HG03432 (cell line): ENCODE results near the gene PLP2.
"Not testable (repeated sequence)": the region's sequence is repeated elsewhere in the genome, so short reads cannot be mapped to it uniquely, and the experiment has no call there.

Source experiments
- ATAC-seq: cut with Tn5 transposase; IDR thresholded peaks from one replicate; pipeline ENCODE4 v1.9.1; 2021; ENCODE audit warnings: mild to moderate bottlenecking, moderate library complexity; ENCODE audit not compliant: unreplicated experiment

The PLP2 gene

DNA sequence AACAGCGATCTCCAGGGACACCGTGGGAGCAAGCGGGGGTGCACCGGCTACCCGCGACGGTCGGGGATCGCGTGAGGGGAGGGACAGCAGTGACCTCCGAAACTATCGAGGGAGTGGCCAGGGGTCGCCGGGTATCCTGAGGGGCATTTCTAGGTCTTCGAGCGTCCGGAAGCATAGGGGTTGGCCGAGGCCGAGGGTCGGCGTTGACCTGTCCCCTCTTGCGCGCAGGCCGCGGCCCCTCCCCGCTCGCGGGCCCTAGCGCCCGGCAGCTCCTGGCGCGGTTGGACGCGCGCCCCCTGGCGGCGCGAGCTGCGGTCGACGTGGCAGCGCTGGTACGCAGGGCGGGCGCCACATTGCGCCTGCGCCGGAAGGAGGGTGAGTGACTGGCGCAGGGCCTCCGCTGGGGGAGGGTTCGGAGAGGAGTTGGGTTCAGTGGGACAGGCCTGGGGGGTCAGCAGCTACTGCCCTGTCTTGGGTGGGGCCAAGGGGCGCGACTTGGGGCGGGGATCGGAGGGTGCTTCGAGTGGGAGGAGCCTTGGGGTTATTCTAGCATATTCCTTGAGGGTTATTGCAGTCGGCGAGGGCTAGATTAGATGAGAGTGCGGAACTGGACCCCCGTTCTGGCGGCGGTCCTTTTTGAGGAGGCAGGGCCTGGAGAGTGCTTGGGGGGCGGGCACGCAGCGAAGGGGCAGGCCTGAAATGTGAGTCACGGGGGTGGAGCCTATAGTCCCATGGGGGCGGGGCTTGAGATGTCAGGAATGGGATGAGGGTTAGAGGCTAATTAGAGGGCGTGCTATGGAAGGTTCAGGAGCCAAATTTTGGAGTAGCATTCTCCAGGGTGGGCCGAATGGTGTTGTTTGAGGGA lies 7.9 kb upstream of the PLP2 start:
- ATAC-seq, result peak; percentile 64

DNA sequence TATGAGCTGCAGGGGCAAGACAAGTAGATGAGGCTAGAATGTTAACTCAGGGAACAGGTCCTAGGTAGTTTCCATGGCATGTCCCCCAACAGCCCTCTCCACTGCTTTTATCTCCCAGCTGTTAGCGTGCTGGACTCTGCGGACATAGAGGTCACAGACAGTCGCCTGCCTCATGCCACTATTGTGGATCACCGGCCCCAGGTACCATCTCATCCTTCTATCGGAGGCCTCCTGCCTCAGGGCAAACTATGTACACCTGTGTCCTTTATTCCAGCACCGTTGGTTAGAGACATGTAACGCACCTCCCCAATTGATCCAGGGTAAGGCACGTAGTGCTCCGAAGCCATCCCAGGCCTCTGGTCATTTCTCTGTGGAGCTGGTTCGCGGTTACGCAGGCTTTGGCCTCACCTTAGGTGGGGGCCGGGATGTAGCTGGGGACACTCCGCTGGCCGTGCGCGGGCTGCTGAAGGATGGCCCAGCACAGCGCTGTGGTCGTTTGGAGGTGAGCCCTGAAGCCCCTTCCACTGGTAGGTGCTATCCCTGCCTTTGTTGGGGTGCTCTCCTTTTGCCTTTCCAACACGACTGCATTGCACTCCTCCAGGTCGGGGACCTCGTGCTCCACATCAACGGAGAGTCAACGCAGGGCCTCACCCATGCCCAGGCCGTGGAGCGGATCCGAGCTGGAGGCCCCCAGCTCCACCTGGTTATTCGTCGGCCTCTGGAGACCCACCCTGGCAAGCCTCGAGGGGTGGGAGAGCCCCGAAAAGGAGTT lies 6.9 kb upstream of the PLP2 start:
- no peak for ATAC-seq

DNA sequence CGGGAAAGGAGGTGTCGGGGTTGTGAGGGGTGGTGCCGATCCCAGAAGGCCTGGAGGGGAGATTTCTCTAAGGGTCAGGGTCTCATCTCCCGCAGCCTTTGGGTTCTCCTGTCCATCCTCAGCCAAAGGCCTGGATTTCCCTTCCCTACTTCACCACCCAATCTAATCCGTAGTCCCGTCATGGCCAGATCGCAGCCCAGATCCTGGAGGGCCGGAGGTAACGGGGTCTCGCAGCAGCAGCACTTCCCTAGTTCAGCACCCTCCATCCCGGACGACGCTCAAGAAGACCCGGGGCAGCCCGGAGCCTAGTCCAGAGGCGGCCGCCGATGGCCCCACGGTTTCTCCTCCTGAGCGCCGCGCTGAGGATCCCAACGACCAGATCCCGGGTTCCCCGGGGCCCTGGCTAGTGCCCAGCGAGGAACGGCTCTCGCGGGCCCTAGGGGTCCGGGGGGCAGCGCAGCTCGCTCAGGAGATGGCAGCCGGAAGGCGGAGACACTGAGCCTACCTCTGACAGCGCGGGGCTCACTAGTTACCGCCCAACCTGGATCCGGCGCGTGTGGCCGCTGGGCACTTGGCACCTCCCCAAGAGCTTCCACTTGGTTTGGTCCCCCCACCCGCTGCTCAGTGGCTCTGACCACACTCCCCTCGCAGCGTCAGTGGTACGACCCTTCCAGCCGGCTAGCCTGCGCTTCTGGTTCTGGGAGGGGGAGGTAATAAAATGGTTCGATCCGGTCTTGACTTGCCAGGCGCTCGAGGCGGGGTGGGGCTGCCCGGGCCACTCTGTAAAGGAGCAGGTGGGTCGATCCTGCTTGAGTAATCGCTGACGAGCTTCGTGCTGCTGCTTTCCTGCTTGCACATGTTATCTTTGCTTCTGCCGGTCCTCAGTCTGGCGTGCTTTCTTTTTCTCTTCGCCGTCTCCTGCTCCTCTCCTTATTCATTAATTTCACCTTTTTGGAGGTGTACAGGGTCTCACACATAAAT lies 5.5 kb upstream of the PLP2 start:
- ATAC-seq, result peak; percentile 40

DNA sequence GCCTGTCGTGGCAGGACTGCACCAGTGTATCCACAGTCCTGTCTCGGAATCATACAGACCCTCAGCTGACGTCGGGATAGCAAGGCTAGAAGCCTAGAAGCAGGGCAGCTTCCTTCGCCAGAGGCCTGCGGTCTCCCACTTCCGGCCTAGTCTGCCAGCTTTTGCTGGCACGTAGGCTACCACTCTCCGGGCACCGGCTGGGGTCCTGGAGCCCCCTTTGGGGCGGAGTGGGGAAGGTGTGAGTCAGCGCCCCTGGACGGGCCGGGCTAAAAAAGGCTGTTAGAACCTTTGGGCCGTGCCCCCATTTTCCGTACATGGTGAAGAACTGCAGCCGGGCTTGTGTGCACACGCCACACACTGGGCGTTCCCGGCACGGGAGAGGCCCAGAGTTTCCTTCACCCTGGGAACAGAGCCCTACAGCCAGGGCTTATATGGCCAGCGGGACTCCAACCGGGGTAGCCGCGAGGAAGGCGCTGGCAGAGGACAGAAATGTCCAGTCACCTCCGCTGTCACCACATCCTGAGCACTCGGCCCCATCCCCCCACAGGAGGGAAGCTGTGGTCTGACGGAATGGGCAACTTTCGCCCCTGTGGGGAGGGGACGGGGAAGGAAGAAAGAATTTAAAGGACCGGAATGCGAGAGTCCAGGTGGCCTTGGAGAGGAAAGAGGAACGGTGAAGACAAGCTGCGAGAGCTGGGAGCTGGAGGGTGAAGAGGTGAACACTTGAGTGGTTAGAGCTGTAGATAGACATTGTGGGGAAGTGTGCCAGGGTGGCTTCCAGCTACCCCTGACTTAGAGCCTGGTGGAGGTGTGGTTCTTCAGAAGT lies 4.6 kb upstream of the PLP2 start:
- peak; percentile 35 for ATAC-seq

DNA sequence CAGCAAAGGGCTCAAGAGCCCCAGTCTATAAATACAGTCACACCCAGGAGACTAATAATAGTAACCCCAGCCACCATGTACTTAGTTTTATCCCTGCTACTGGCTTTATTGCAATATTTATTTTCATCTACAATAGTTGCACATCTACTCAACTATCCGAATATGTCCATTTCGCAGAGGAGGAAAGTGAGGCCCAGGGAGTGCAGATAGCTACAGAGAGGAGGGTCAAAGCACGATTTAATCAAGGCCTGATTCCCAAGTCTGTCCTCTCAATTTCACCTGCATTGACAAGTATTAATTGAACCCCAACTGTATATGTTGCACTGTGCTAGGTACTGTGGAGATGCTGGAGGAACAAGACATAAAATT lies 4.0 kb upstream of the PLP2 start:
- ATAC-seq, result no peak

DNA sequence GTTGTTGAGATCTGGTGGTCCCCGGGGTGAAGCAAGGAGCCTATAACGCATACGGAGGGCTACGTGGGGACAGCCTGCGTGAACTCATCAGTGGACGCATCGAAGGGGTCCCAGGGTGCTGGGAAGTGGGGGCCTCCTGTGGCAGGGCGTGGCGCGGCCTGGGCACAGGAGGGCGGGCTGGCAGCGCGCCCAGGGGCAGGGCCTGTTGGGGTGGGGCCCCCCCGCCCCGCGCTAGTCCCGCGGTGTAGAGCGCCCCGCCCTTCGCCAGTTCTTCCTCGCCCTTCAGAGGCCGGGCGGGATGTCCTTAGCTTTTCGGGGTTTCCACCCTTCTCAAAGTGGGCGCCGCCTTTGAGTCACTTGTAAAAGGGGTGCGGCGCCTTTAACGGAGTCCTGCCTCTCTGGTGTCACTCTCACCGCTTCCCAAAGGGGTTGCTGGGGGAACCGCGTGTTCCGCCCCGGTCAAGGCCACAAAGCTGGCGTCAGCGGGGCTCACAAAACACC lies 632 bp downstream of the PLP2 start:
- peak; percentile 75 for ATAC-seq

DNA sequence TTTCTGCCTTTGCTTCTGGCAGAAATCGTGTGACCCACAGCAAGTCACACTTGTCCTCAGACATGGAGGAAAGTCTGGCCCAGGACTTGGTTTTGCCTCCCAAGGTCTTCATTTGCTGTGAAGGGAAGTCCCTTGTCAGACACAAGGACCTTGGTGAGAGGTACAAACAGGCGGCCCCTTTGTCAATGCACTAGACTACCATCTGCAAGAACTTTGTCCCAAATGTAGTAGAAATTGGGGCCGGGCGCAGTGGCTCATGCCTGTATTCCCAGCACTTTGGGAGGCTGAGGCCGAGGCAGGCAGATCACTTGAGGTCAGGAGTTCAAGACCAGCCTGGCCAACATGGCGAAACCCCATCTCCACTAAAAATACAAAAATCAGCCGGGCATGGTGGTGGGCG lies 1.8 kb downstream of the PLP2 start:
- not testable (repeated sequence) for ATAC-seq

DNA sequence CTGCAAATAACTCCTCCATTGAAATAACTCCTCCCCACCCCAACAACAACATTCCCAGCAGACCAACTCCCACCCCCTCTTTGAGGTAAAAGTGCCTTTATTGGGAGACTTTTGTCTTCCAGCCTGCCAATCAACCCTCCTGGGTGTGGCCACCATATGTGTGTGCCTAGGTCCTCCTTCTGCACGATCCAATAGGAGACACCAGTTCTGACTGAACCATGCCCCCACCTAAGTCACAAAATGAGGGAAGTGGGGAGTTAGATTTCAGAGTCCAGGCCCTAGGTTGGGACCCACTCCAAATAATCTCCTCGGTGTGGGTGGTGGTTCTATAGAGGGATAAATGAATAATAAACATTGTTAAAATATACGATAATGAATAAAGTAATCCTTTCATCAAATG lies 3.0 kb downstream of the PLP2 start:
- no peak for ATAC-seq

DNA sequence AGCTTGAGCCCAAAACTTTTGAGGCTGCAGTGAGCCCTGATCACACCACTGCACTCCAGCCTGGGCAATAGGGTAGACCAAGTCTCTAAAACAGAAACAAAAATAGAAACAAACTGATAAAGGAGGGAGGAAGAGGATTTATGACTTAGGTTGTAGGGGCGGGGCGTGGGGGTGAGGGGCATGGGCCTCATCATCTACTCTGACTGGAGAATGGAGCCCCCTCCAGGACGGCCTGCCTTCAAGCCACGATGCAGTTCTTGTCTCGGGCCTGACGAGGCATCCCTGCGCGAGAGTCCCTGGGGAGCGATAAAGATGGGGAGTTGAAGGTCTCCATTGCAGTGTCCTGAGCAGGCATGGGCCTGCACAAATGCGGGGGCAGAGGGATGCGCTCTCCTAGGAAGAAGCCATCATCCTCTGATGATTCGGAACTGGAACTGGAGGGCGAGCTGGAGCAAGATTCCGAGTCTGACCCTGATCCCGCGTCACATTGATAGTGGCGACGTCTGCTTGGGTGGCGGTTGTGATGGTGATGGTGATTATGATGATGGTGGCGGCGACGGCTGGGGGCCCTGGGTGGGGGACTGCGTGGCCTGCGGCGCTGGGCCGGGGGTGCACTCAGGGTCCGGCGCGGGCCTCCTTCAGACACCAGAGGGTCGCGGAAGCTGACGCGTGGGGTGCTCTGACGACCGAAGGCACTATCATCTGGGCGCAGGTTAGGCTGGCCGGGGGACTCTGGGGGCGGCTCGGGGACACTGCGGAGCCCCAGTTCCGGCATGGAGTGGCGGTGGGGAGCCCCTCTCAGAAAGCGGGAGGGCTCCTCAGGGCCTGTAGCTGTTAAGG lies 4.0 kb downstream of the PLP2 start:
- ATAC-seq, result no peak

DNA sequence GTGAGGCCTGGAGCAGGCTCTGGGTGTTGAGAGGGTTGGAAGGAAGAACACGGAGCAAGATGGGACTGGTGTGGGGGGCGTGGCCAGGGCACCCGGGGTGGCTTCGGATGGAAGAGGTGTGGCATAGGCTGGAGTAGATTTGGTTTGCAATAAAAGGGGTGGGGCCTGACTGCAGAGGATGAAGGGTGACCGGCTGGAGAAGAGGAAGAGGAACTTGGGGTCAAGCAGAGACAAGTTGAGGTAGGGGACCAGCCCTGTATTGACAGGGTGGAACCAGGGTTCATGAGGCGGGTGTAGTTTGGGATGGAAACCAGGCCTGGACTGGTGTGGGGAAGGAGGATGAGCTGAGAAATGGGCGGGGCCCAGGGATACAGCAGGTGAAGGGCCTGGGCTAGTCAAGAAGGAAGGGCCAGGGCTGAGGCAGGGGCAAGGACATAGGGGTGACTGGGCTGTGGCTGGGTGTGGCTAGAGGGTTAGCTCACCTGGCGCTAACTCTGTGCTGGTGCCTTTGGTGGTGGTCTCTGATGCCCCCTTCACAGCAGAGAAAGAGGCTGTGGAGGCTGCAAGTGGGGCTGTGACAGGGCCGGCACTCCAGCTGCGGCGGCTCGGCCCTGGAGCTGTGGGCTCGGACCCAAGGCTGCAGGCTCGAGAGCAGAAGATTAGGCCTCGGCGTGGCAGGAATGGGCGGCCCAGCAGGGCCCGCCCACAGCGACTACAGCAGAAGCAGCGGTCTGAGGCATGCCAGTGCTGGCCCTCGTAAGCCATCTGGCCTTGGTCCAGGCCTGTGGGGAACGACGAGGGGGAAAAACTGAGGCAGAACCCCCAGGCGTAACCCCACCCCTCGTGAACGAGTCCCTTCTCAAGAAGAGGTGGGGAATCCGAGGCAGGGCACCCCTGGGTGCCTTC lies 5.0 kb downstream of the PLP2 start:
- ATAC-seq, result no peak

DNA sequence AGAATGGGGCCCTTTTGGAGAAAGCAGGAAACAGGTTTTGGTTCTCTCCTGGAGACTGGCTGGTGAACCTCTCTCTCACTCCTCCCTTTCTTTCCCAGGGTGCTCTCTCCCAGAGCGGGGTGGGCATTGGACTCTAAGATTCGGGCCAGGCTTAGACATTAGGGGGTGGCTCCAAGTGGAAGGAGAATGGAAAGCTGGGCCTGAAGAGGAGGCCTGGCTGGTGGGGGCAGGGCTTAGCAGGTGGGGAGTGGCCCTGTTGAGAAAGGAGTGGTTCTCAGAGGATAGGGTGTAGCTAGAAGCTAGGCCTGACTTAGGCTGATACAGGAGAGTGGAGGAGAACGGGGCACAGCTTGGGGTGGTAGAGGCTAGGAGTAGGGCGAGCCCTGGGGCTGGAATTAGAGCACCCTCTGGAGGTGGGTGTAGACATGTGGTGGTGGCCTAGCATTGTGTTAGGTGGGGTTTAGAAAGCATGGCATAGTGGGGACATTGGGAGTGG lies 5.7 kb downstream of the PLP2 start:
- no peak for ATAC-seq

DNA sequence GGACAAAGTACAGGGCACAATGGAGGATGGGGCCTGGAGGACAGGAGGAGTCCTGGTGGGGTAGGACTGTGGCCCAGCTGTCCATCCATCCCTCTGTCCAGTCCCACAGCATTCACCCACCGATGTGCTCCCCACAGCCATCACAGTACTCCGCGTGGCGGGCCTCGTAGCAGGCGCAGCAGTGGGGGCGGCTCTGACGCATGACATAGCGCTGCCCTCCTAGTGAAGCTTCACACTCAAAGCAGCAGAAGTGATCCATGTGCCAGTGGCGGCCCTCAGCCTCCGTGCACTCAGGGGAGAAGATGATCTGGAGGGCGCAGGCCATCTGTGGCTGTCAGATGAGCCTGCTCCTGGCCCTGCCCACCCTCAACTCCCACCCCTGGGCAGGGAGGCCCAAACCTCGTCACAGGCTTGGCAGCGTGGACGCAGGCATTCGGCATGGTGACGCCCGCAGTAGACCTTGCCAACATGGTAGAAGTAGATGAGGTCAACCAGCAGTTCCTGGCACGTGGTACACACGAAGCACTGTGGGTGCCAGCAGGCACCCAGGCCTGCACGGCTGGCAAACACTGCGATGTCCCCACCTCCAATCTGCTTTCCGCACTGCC lies 6.3 kb downstream of the PLP2 start:
- no peak for ATAC-seq

DNA sequence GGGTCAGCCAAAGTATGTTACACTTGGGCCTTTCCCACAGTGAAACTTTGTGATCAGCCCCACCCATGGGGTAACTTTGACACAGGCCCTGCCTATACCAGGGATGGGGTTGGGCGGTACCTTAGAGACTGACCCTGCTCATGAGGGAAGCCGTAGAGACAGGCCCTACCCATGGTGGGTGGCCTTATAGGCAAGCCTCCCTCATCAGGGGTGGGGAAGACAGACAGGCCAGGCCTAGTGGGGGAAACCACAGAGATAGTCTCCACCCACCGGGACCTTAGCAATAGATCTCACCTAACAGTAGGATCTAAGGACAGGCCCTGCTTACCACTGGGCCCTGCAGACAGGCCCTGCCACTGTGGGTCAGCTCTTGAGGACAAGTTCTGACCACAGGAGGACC lies 6.8 kb downstream of the PLP2 start:
- no peak for ATAC-seq

DNA sequence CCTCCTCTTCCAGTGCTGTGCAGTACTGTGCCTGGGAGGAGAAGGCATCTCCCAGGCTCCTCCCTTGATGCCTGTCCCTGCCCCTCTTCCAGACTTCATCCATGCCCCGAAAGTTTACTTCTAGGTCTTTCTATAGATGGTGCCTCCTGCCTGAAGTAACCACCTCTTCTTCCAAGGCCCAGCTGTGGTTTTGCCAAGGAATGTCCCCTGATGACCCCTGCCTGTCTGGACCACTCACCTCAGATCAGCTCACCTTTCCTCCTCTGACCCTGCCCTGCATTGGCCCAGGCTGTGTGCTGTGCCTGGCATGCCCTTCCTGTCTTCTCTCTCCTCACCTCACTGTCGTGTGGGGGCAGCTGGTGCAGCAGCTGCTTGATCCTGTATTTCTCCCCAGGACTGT lies 7.7 kb downstream of the PLP2 start:
- ATAC-seq, result no peak

DNA sequence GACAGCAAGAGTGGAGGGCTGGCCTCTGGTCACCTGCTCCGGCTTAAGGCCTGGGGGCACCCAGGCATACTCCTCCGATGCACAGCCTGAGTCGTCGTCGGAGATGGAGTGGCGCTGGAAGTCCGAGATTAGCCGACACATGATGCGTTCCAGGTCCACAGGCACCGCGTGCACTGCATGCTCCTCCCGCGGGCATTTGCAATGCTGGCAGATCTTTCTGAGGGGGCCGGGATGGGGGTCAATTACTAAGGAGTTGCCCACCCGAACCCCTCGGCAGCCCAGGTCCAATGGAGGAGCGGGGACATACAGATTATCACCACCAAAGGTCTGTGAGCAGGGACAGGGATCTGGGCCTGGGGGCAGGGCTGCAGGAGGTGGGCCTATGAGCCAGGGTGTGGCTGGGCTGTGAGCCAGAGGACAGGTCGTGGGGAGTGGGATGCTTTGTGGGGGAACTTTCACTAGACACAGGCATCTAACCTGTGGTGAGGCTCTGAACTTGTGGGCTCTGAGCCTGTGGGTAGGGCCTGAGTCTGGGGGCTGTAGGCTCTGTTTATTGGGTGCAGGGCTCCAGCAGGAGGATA lies 12.1 kb downstream of the PLP2 start:
- ATAC-seq, result no peak

DNA sequence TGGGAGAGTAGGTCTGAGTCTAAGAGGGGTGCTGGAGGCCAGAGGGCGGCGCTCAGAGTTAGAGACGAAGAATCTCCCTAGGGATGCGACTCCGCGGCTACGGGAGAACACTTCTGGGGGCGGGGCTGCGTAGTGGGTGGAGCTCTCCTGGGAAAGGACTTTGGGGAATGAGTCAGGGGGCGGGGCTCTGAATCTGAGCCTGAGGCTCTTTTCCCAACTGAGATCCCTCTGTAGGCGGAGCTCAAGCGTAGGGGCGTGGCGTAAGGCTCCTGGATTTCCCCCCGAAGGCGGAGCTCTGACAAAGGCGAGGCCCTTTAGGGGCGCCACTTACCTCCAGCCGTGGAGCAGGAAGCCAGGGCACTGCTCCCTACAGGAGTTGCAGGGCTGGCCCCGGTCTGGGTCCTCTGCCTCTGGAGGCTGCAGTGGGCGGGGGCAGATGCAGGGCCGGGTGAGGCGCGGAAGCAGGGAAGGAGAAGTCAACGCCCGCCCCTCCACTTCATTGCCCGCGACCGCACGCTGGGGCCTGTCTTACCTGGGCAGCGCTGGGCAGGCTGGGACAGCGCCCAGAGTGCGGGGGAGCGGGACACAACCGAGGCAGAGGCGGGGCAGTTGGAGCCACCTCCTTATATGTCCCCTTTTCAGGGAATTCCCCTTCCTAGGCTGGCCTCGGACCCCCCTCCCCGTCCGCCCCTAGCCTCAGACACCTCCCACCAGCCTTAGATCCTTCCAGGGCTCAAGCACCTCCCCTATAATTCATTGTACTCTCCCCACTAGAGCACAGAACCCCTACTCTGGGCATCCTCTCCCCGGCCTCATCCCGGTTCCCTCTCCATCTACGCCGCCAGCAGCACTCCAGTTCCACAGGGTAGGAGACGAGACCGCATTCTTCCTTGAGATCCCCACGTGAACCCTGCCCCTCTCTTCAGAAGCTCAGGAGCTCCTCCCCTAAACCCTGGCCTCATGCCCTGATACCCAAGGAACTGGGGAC lies 12.9 kb downstream of the PLP2 start:
- ATAC-seq, result peak; percentile 57
